ENCODE data around the gene GRID1.

DNA sequence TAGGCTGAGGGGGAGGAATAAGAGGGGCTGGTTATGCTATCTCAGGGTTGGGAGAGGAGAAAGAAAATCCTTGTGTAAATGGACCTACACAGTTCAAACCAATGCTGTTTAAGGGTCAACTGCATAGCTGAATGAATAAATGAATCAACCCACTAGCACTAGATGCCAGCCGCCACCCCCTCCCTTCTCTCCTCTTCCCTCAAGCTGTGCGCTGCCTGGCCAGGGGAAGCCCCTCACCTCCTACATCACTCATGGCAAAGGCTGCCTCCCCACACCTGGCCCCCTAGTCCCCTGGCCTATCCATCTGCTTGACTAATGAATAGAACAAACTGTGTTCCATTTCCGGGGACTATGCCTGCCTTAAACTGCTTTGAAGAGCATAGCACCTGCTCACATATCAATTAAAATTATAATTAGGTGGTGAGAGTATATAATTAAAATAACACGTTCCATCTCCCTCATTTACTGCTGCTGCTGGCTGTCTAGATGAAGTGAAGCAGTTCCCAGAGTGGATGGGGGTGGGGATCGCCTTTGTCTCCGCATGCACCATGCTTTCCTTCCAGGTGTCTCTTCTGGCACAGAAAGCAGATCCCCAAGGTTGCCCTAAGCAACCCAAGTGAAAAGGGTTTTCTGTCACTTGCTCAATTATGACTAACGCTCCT is 32.6 kb downstream of the GRID1 start:
- TF ChIP-seq EZH2 (IDR thresholded peaks at IDR 0.05; ENCODE audit: low read depth), result no peak
- TF ChIP-seq, protein P1, sequence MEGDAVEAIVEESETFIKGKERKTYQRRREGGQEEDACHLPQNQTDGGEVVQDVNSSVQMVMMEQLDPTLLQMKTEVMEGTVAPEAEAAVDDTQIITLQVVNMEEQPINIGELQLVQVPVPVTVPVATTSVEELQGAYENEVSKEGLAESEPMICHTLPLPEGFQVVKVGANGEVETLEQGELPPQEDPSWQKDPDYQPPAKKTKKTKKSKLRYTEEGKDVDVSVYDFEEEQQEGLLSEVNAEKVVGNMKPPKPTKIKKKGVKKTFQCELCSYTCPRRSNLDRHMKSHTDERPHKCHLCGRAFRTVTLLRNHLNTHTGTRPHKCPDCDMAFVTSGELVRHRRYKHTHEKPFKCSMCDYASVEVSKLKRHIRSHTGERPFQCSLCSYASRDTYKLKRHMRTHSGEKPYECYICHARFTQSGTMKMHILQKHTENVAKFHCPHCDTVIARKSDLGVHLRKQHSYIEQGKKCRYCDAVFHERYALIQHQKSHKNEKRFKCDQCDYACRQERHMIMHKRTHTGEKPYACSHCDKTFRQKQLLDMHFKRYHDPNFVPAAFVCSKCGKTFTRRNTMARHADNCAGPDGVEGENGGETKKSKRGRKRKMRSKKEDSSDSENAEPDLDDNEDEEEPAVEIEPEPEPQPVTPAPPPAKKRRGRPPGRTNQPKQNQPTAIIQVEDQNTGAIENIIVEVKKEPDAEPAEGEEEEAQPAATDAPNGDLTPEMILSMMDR (conservative IDR thresholded peaks at IDR 0.05), result no peak
